ENCODE results near the gene SPAM1.

DNA sequence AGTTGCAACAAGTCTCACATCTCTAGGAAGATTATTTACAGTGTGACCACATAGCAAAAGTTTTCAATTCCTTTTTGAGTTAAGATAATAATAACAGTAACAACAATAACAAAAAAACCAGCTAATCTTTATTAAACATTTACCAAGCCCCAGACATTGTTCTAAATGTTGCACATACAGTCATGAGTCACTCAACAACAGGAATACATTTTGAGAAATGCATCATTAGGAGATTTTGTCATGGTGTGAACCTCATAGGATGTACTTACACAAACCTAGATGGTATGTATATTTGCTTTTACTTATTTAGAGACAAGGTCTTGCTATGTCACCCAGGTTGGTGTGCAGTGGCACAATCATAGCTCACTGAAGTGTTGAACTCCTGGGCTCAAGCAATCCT is 52.0 kb downstream of the SPAM1 start:
- TF ChIP-seq POLR2AphosphoS5 (IDR thresholded peaks at IDR 0.05; ENCODE audit: low read depth, low read length) (no peak), SIN3A (IDR thresholded peaks at IDR 0.05; ENCODE audit: borderline replicate concordance, insufficient read depth, low read length) (no peak)
- TF ChIP-seq, protein P1, sequence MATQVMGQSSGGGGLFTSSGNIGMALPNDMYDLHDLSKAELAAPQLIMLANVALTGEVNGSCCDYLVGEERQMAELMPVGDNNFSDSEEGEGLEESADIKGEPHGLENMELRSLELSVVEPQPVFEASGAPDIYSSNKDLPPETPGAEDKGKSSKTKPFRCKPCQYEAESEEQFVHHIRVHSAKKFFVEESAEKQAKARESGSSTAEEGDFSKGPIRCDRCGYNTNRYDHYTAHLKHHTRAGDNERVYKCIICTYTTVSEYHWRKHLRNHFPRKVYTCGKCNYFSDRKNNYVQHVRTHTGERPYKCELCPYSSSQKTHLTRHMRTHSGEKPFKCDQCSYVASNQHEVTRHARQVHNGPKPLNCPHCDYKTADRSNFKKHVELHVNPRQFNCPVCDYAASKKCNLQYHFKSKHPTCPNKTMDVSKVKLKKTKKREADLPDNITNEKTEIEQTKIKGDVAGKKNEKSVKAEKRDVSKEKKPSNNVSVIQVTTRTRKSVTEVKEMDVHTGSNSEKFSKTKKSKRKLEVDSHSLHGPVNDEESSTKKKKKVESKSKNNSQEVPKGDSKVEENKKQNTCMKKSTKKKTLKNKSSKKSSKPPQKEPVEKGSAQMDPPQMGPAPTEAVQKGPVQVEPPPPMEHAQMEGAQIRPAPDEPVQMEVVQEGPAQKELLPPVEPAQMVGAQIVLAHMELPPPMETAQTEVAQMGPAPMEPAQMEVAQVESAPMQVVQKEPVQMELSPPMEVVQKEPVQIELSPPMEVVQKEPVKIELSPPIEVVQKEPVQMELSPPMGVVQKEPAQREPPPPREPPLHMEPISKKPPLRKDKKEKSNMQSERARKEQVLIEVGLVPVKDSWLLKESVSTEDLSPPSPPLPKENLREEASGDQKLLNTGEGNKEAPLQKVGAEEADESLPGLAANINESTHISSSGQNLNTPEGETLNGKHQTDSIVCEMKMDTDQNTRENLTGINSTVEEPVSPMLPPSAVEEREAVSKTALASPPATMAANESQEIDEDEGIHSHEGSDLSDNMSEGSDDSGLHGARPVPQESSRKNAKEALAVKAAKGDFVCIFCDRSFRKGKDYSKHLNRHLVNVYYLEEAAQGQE (IDR thresholded peaks at IDR 0.05; ENCODE audit: insufficient read depth in 1 of 2, low read depth in 2 of 2, low read length in 2 of 2), result no peak
